Stimulated activated CD4-positive, alpha-beta T cell treated with anti-CD3 and anti-CD28 coated beads, Interleukin-12 subunit alpha, Interleukin-12 subunit beta, amount 100 ng/mL, for 4 hours (primary cell): ENCODE data around the gene SEMA4D.
"Not testable (repeated sequence)": the region's sequence is repeated elsewhere in the genome, so short reads cannot be mapped to it uniquely, and the experiment has no call there.

ENCODE experiments used
- DNase-seq: peaks from one replicate; pipeline ENCODE4 v3.0.0-alpha.2; 2020

The SEMA4D gene

DNA sequence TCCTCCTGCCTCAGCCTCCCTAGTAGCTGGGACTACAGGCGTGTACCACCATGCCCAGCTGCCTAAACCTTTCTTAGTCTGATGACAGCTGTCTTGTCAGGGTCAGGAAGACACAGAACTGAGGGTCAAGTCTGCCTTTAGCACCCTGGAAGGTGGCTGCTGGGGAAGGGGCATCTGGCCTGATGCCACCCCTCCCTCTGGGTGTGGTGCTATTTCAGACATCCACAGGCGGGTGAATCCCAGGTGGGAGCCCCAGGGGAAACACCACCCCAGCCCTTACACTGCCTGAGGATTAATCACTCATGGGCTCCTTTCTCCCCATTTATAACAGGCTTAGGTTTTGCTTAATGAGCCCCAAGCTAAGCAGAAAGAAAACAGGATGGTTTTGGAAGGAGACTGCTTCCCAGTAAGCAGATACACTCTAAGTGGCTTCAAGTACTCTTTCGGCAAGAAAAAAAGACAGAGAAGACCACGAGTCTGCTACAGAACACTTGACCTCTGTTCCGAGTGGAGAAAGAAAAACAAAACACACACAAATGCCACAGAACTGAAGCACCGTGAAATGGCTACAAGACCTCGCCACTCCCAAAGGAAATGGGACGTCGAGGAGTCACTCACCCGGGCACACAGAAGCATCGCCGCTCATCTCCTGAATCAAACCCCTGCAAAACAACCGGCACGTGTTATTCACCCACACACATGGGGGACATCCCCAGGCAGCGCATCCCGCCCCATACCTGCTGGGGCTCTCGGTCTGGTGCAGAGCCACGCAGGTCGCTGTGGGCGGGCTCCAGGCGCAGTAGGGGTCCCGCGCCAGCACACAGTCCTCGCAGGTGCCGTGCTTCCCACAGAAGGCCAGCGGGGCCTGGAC lies 117.2 kb downstream of the SEMA4D start:
- DNase-seq = no peak

DNA sequence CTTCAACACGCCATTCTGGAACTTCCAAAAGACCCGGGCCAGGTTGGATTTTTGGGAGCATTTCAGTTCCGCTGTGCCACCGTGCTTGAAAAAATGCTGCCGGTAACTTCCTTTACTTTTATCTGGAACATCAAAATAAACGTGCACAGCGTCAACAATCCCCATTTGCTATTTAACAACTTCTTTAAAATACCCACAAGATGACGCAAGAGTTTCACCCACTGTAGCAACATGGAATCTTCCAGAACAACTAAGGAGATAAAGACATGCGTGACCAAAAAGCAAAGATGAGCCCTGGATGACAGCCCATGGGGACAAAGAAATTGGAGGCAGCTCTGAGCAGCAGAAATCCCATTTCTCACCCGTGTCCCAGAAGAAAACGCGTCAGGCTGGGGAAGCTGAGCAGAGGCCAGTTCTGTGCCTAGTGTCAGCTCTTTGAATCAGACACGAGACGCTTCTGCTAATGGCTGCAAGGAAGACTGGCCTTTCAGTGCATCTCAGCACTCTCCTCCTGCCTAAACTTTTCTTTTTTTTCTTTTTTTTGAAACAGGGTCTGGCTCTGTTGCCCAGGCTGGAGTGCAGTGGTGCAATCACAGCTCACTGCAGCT lies 118.3 kb downstream of the SEMA4D start:
- no peak for DNase-seq

DNA sequence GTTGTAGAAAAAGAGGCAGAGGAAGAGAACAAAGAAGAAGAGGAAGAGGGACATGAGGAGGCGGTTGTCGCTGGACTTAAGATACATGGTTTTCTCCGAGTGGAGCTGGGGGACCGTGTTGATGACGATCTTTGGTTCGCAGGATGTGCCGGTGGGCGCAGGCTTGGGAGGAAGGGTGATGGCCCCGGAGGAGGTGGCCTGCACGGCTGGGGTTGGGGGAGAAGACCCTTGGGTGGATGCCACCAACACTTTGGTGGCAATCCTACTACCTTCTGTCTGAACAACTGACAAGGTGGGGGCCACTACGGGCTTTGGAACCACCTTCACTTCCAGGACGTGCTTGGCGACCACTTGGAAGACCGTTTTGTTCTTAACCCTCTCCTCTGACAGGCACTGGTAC lies 118.9 kb downstream of the SEMA4D start:
- no peak for DNase-seq

DNA sequence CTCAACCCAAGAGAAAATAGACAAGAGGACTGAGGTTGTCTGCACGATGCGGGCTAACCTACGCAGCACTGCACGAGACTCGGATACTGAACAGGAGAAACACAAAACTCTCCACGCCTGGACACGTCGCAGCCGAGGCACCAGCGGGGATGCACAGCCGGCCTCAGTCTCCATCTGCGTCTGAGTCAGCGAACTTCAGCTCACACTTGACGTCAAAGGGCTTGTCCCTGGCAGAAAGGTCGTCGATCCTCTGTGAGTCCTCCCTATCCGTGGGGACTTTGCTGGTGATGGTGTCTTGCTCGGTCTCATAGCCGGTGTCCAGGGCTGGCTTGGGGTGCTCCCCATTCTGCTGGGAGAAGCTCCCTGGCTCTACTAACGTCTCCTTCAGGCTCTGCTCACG lies 119.4 kb downstream of the SEMA4D start:
- DNase-seq = no peak

DNA sequence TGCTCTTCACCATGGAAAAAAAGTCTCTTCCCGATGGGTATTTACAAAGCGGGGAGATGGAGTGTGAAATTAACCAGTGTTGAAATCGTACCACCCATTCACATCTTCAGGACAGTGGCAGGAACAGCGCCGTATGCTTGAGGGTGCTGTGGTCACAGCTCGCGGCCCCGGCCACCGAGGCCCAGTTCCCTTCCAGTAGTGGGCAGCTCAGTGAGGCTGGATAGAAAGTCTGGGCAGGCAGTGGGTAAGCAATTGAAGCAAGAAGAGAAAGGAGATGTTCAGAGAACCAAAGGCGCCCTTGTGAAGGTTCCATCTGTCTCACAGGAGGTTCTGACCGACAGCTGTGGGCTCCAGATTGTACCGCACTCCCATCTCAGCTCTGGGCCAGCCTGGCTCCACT lies 120.5 kb downstream of the SEMA4D start:
- no peak for DNase-seq

DNA sequence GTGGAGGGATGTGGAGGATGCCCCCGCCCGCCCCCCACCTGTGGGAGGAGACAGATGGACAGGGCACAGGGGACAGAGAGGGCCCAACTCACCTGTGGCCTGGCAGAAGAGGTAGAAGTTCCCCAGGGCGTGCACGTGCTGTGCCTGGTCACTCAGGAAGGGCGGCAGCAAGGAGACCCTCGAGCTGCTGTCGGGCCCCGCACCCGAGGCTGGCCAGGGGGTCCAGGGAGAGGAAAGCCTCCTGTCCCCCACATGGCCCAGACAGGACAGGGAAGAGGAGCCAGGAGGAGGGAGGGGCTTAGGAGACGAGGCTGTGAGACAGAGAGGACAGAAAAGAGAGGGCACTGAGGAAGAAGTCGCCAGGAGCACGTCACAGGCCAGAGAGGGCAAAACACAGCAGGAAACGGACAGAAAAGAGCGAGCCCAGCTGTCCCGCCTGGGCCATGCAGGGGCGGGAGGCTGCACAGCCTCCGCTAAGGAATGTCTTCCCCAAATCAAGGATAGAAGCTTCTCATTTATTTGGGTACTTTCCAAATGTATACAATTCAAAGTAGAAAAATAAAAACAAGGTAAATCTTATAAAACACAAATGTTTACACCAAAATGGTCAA lies 121.1 kb downstream of the SEMA4D start:
- DNase-seq = no peak

DNA sequence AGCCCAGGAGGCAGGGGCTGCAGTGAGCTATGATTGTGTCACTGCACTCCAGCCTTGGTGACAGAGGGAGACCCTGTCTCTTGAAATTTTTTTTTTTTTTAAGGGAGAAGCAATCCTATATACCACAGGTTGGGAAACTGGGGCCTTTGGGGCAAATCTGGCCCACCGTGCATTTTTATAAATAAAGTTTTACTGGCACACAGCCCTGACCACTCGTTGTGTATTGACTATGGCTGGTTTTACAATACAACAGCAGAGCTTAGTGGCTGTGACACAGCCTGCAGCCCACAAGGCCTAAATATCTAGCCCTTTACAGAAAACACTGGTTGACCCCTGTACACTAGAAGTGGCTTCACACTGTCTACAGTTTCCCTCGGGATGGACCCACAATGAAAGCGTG lies 121.6 kb downstream of the SEMA4D start:
- DNase-seq = no peak

DNA sequence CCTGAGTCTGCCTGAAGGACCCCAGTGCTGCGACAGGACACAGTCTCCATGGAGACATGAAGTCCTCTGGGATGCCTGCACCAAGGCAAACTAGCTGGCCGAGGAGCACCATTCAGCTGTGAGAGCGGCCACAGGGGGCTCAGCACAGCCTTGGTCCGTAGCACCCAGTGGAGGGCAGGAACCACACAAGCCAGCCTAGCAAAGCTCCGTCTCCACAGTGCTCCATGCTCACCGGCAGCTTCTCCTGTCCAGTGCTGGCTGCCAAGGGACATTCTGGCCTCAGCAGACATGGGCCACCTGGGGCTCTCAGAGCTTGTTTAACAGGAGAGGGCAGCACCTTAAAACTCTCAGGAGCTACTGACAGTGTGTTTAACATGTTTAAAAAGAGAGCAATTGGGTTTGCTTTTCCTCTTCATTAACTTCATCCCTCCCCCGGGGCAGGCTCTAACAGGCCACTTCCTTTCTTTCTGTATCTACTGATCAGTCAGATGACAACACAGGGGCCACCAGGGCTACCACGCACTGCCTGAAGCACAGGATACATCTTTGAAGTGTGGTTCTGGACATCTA lies 122.6 kb downstream of the SEMA4D start:
- no peak for DNase-seq

DNA sequence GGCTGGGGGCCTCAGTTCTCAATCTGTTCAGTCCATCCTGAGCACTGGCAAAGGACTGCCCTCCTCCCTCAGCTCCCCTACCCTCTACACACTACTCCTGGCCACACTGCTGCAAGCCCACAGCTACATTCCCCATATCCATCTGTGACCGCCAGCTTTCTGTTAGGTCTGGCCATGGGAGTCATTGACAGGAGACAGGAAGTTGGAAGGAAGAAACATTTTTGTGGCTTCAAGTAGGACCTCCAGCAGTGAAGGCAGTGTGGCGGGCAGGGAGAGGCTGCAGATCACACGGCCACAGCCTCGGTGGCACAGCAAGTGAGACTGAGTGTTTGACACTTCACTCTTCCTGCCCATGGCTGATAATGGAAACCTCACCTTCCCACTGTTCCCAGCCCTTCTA lies 123.7 kb downstream of the SEMA4D start:
- DNase-seq = no peak

DNA sequence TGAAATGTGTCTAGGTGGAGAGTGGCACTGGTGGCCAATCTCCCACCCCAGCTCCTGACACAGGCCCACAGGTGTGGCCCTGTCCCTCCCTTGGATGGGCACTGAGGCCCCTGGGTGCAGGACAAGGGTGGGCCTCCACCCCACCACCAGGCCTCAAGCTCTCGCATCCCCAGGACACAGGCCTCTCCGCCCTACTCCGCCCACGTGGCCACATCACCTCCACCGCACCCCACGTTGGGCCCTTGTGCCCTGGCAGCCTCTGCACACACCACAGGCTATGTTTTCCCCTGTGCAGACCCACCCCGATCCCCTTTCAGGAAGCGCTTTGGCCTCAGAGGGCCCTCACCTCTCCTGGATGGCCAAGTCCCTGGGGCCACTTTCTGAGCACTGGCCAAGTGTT lies 124.9 kb downstream of the SEMA4D start:
- DNase-seq = no peak

DNA sequence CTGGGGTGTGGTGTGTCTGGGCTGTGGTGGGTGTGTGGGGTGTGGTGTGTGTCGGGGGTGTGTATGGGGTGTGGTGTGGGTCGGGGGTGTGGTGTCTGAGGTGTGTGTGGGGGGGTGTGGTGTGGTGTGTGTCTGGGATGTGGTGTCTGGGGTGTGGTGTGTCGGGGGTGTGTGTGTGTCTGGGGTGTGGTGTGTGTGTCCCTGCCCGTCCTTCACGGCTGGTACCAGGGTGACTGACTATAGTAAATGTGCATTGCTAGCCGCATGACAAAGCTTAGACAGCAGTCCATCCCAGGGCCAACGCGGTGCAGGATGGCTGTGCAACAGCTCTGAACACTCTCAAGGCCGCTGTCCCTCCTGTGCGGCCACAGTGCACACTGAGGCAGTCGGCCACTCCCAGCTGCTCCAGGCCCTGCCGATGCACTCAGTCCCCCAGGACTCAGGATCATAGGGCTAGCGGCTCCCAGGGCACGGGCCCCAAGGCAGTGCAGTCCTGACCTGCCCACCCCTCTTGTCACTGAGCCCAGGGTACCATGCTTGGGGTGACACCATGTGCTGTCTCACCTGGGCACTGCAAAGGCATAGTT lies 125.6 kb downstream of the SEMA4D start:
- no peak for DNase-seq

DNA sequence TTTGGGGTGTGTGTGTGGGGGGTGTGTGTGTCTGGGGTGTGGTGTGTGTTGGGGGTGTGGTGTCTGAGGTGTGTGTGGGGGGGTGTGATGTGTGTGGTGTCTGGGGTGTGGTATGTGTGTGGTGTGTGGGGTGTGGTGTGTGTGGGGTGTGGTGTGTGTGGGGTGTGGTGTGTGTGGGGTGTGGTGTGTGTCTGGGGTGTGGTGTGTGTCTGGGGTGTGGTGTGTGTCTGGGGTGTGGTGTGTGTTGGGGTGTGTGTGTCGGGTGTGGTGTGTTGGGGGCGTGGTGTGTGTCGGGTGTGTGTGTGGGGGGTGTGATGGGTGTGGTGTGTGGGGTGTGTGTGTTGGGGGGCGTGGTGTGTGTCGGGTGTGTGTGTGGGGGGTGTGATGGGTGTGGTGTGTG lies 126.1 kb downstream of the SEMA4D start:
- not testable (repeated sequence) for DNase-seq

DNA sequence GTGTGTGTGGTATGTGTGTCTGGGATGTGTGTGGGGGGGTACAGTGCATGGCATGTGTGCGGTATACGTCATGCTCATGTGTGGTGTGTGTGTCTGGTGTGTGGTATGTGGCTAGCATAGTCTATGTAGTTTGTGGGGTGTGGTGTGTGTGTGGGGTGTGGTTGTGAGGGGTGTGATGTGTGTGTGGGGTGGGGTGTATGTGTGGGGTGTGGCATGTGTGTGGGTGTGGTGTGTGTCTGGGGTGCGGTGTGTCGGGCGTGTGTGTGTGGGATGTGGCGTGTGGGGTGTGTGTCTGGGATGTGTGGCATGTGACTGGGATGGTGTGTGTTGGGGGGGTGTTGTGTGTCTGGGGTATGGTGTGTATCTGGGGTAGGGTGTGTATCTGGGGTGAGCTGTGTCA lies 127.3 kb downstream of the SEMA4D start:
- DNase-seq = no peak

DNA sequence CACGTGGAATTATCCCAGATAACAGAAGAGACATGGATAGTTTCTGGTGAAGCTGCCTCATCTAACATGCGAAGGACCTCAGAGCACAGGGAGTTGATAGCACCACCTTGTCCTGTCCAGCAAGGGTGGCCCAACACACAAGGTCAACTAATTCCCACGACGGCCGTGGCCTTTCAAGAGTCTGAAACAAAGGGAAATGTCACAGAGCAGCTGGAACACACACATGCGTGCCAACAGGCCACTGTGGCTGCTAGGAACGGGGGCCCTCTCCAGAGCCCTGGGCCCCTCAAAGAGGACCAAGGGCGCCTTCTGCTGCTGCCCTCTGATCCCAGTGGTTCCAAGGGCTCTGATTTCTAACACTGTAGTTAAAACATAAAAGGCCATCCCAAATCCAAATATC lies 128.9 kb downstream of the SEMA4D start:
- no peak for DNase-seq

DNA sequence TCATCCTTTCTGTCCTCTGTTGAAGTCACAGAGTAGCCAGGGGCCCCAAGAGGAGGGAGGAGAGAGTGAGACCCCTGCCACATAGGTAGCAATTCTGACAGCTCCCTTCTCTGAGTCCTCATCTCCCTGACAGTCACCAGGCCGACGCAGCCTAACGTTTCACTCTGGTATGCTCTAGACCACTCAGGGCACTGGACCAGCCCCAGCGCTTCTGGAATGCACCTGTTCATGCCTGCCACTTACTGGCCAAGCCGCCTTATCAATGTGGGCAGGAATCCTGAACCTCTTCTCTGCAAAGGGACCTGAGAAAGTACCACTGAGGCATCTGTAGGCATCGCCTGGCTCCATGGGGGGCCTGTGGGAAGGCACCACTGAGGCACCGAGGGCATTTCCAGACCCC lies 129.4 kb downstream of the SEMA4D start:
- DNase-seq = no peak

DNA sequence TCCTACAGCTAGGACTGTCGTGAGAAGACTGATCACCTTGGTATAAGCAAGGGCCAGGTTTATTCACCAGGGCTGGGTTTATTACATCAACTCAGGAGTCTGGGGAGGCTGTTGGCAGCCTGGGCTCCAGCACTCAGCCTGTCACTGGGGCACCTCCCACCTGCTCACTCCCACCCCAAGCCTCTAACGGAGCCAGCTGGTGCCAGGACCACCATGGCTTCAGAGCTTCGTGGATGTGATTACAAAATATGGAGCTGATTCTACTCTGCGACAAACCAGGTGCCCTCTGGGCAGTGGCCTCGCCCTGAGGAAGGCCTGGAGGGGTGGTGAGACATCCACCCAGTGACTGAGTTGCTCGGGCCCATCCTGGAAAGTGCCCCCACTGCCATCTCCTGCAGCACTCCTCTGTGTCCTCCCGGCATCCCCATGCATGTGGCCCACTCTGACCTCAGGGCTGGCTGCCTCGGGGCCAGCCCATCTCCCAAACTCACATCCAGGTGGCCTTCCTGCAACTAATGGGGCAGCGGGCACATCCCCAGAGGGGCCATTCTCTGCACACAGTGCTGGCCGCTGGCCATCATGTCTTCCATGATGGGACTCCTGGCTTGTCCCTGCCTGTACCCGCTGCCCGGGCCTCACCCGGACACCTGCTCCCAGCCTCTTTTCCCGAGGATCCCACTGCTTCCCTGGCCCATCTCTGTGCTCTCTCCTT lies 130.0 kb downstream of the SEMA4D start:
- DNase-seq = no peak

DNA sequence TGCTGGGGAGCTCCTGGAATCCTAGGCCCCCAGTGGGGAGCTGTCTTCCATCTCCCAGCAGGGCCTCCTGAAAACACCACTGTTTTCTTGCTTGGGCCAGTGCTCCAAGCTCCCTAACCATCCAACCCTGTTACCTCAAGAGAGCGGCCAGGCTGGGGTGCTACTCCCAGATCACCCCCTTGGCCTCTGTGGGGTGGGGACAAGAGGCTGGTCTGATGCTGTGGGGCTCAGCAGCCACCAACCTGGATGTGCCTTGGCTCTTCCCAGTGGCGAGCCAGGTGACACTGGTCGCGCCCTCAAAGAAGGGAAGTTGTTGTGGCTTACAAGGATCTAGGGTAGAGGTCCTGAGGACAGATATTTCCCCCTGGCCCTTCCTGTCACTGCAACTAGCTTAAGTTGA lies 130.6 kb downstream of the SEMA4D start:
- no peak for DNase-seq

DNA sequence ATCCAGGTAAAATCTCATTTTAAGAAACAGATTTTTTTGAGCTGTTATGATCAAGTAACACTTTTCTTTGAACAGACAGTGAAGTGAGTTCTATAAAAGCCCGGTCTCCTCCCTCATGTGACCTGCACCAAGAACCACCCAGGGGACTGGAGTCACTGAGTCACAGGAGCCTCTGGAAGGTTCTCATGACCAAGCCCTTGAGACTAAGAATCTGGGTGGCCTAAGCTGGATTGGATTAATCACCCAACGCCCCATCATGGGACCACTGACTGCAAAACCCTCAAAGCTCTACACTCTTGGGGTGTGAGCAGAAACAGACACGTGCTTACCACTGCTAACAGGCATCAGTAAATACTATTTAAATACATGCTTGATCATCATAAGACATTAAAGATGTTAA lies 131.2 kb downstream of the SEMA4D start:
- DNase-seq = no peak

DNA sequence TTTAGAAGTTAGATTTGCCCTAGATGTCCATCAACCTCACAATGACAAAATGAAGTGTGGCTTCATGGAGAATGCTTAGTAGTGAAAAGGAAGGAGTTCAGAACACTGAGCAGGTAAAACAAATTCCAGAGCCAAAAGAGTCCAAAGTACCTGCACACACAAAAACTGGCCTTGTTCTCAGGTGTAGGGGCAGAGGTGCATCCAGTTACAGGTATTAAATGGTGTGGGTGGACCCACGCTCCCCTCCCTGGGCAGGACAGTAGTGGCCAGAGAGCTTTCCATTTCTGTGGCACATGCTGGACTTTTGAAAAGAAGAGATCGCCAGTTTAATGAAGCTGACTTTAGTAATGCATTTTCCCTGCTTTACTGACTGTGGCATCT lies 132.4 kb downstream of the SEMA4D start:
- no peak for DNase-seq

DNA sequence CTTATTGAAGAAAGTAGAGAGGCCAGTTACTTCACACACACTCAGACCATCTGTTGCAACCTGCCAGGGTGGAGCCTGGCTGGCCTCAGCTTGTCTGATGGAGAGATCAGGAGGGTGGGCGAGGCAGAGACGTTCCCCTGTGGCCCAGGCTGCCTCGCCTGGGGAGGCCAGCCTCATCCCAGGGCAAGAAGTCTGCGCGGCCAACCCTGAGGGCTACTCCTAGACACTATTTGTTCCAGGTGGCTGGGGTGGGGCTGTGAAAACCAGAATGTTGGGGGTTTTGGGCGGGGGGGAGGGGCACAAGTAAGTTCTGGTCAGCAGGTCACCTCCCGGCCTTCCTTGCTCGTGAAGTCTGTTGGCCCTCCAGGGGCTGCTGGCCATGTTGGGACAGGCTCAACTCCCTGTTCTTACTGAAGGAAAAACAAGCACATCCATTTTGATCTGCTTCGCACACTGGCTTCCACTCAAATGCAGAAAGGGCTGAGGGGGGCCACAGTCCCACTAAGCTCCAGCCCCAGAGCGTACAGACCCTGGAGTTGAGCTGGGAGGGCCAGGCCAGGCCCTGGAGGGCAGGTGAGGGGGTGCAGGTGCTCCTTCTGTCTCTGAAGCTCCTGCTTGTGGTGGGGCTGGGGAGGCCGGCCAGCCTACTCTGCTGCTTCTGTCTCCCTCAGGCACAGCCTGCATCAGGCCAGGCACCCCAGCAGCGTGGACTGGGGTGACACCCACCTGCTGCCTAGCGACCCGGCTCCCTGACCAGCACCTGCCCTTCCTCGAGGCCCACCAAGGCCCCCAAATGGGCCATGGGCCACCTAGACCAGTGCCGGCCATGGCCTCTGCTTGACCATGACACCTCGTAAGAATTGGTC lies 133.0 kb downstream of the SEMA4D start:
- no peak for DNase-seq

DNA sequence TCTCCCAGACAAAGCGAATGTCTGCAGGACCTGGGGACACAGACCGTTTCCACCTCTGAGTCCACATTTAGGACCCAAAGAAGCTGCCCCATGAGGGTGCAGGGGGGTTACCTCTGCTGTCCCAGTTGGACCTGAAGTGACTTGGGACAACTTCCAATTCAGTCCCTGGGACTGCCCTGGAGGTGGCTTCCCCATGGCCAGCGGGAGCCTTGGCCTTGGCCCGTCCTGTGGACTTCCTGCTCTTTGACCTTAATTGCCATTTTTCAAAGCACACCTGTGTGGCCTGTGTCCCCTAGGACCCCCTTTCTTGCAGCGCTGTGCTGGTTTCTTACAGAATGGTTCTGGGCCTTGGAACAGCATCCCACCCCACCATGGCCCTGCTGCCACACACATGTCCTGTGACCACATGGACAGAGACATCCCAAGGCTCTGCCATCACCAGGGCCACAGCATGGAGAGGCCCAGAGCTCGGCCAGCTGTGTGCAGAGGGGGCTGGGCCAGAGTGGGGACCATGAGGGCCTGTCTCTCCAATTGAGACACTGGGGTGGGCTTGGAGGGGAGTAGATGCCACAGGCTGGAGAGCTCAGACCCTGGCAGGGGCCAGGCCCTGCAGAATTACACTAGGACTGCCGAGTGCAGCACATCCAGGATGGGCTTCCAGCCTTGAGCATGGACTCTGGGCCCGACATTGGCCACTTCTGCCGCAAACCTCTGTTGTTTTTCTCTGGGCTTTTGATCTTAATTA lies 133.8 kb downstream of the SEMA4D start:
- DNase-seq = no peak
